ENCODE data around the gene ATG4C.

The ATG4C gene

DNA sequence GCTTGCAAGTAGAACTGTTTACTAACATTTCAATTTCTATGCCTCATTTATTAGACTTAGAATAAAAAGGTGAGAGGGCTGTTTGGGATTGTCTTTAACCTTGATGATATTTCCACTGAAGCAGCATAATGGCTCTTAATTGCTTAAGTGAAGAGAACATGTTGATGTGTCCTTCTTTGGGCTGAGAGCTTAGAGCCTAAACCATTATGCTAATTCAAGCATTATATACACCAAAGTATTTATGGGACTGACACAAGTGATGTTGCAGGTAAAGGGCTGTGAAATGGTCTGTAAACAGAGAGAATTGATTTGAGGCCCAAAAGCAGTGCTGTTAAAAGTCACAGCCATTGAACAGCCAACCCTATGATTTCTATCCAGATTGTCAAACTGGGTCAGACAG, 113.9 kb downstream of the ATG4C start:
- Histone ChIP-seq H3K27me3 (ENCODE audit: insufficient read depth, low read length, poor library complexity) (peaks cover 19% of the 10 kb centered on the region), H3K79me2 (ENCODE audit: insufficient read depth, low read length) (no peaks in the 10 kb centered on the region), H3K9me3 (ENCODE audit: insufficient read depth, low read length, severe bottlenecking) (no peaks in the 10 kb centered on the region), H3K9ac (ENCODE audit: low read depth, low read length) (no peak overlapping the region), H4K20me1 (ENCODE audit: insufficient read depth, low read length) (no peaks in the 10 kb centered on the region), H3K4me1 (ENCODE audit: insufficient read depth, low read length) (no peaks in the 10 kb centered on the region), H2AFZ (ENCODE audit: low read depth, low read length) (no peak overlapping the region), H3K4me2 (ENCODE audit: insufficient read depth, low read length) (no peak overlapping the region), H3K4me3 (ENCODE audit: low read depth in 1 of 2, low read length in 2 of 2) (no peak overlapping the region), H3K36me3 (ENCODE audit: insufficient read depth, low read length) (no peaks in the 10 kb centered on the region), H3K27ac (ENCODE audit: low read length) (no peak overlapping the region)
- TF ChIP-seq, protein P1, sequence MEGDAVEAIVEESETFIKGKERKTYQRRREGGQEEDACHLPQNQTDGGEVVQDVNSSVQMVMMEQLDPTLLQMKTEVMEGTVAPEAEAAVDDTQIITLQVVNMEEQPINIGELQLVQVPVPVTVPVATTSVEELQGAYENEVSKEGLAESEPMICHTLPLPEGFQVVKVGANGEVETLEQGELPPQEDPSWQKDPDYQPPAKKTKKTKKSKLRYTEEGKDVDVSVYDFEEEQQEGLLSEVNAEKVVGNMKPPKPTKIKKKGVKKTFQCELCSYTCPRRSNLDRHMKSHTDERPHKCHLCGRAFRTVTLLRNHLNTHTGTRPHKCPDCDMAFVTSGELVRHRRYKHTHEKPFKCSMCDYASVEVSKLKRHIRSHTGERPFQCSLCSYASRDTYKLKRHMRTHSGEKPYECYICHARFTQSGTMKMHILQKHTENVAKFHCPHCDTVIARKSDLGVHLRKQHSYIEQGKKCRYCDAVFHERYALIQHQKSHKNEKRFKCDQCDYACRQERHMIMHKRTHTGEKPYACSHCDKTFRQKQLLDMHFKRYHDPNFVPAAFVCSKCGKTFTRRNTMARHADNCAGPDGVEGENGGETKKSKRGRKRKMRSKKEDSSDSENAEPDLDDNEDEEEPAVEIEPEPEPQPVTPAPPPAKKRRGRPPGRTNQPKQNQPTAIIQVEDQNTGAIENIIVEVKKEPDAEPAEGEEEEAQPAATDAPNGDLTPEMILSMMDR (IDR thresholded peaks at IDR 0.05; ENCODE audit: borderline replicate concordance, extremely low read depth, low read length, poor library complexity, severe bottlenecking): no peak
- TF ChIP-seq EZH2 (IDR thresholded peaks at IDR 0.05; ENCODE audit: borderline replicate concordance, low read depth, low read length, severe bottlenecking): no peak
- ATAC-seq (ENCODE audit: insufficient read depth, low read depth) (no peak), DNase-seq (no peak)

DNA sequence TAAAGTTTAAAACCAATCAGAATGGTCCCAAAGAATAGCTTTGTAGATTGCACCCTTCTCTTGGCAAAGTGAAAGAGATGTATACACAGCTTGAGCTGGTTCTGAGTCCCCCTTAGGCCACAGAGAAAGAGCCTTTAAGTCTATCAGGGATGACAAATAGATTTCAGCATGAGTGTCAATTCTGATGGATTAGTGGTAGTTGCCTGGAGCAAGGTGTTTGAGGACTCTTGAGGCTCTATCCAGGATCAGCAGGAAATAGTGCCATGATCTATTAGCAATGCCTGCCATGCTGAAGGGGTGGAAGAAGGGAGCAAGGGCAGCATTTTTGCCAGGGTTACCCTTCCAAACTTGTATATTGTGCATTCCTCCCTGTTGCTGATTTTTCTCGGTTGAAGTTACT, 116.6 kb downstream of the ATG4C start:
- Histone ChIP-seq H3K4me2 (ENCODE audit: insufficient read depth, low read length) (no peak overlapping the region), H3K27me3 (ENCODE audit: insufficient read depth, low read length, poor library complexity) (peaks cover 19% of the 10 kb centered on the region), H3K4me1 (ENCODE audit: insufficient read depth, low read length) (no peaks in the 10 kb centered on the region), H2AFZ (ENCODE audit: low read depth, low read length) (no peak overlapping the region), H3K36me3 (ENCODE audit: insufficient read depth, low read length) (no peaks in the 10 kb centered on the region), H3K9me3 (ENCODE audit: insufficient read depth, low read length, severe bottlenecking) (no peaks in the 10 kb centered on the region), H4K20me1 (ENCODE audit: insufficient read depth, low read length) (no peaks in the 10 kb centered on the region), H3K79me2 (ENCODE audit: insufficient read depth, low read length) (no peaks in the 10 kb centered on the region), H3K27ac (ENCODE audit: low read length) (no peak overlapping the region), H3K9ac (ENCODE audit: low read depth, low read length) (no peak overlapping the region), H3K4me3 (ENCODE audit: low read depth in 1 of 2, low read length in 2 of 2) (no peak overlapping the region)
- TF ChIP-seq EZH2 (IDR thresholded peaks at IDR 0.05; ENCODE audit: borderline replicate concordance, low read depth, low read length, severe bottlenecking): no peak
- TF ChIP-seq, protein P1 (IDR thresholded peaks at IDR 0.05; ENCODE audit: borderline replicate concordance, extremely low read depth, low read length, poor library complexity, severe bottlenecking): no peak
- ATAC-seq (ENCODE audit: insufficient read depth, low read depth): no peak
- DNase-seq: no peak

DNA sequence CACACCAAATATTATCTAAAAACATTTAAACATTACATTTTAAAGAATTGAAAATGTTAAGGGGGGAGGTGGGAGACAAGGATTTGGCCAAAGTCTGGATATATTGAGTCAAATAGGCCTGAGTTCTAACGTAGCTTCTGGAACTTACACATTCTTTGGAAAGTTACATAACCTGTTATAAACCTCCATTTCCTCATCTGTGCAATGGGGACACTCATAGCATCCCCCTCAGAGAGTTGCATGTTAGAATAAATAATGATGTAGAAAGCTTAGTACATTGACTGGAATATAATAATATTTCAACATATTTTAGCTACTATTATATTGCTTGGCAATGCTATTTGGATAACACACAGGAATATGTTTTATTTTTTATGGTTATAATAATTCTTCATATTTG, 117.7 kb downstream of the ATG4C start:
- no peak for TF ChIP-seq EZH2 (IDR thresholded peaks at IDR 0.05; ENCODE audit: borderline replicate concordance, low read depth, low read length, severe bottlenecking)
- TF ChIP-seq, protein P1 (IDR thresholded peaks at IDR 0.05; ENCODE audit: borderline replicate concordance, extremely low read depth, low read length, poor library complexity, severe bottlenecking): no peak
- no peak for DNase-seq
- no peaks in the 10 kb centered on the region for H3K79me2 ChIP-seq (ENCODE audit: insufficient read depth, low read length)

DNA sequence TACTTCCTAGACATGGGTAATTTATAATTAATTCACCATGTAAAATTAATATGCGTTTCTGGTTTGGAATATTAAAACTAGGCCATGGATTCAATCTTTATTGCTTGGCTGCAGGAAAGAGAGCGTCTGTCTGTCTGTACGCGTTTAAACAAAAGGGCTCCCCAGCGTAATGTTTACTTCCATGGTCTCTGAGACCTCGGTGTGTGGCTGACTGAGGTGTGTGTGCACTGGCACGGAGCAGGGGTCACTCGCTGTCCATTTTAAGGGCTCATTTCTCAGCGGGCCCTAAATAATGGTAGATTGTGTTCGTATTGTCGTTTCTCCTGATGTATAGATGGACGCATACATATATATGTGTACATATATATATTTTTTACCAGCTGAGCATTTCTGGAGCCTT, 119.6 kb downstream of the ATG4C start:
- no peak overlapping the region for H2AFZ ChIP-seq (ENCODE audit: low read depth, low read length)
- H3K36me3 ChIP-seq (ENCODE audit: insufficient read depth, low read length): no peaks in the 10 kb centered on the region
- H4K20me1 ChIP-seq (ENCODE audit: insufficient read depth, low read length): no peaks in the 10 kb centered on the region
- DNase-seq (no peak), ATAC-seq (ENCODE audit: insufficient read depth, low read depth) (no peak)
- no peaks in the 10 kb centered on the region; the same call in 1 of the 2 replicates for H3K4me1 ChIP-seq (ENCODE audit: insufficient read depth, low read length)
- TF ChIP-seq, protein P1 (IDR thresholded peaks at IDR 0.05; ENCODE audit: borderline replicate concordance, extremely low read depth, low read length, poor library complexity, severe bottlenecking): no peak
- no peak for TF ChIP-seq EZH2 (IDR thresholded peaks at IDR 0.05; ENCODE audit: borderline replicate concordance, low read depth, low read length, severe bottlenecking)
- no peak overlapping the region for H3K4me3 ChIP-seq (ENCODE audit: low read depth in 1 of 2, low read length in 2 of 2)
- no peak overlapping the region for H3K4me2 ChIP-seq (ENCODE audit: insufficient read depth, low read length)
- no peaks in the 10 kb centered on the region for H3K9me3 ChIP-seq (ENCODE audit: insufficient read depth, low read length, severe bottlenecking)
- H3K27ac ChIP-seq (ENCODE audit: low read length): no peak overlapping the region
- H3K79me2 ChIP-seq (ENCODE audit: insufficient read depth, low read length): no peaks in the 10 kb centered on the region
- no peak overlapping the region for H3K9ac ChIP-seq (ENCODE audit: low read depth, low read length)
- H3K27me3 ChIP-seq (ENCODE audit: insufficient read depth, low read length, poor library complexity): peaks cover 12% of the 10 kb centered on the region

More for the DNA sequence above, 117.7 kb downstream of the ATG4C start:
- Histone ChIP-seq H3K9me3 (ENCODE audit: insufficient read depth, low read length, severe bottlenecking) (no peaks in the 10 kb centered on the region), H3K27ac (ENCODE audit: low read length) (no peak overlapping the region), H2AFZ (ENCODE audit: low read depth, low read length) (no peak overlapping the region), H3K9ac (ENCODE audit: low read depth, low read length) (no peak overlapping the region), H3K4me2 (ENCODE audit: insufficient read depth, low read length) (no peak overlapping the region), H3K36me3 (ENCODE audit: insufficient read depth, low read length) (no peaks in the 10 kb centered on the region), H3K4me3 (ENCODE audit: low read depth in 1 of 2, low read length in 2 of 2) (no peak overlapping the region), H4K20me1 (ENCODE audit: insufficient read depth, low read length) (no peaks in the 10 kb centered on the region), H3K27me3 (ENCODE audit: insufficient read depth, low read length, poor library complexity) (peaks cover 18% of the 10 kb centered on the region), H3K4me1 (ENCODE audit: insufficient read depth, low read length) (no peaks in the 10 kb centered on the region)
- no peak for ATAC-seq (ENCODE audit: insufficient read depth, low read depth)

All from DND-41 (cell line).